GM15510 (cell line): Measurements from ENCODE around the gene LRRC1.

ENCODE experiments used
- POLR2A ChIP-seq: IDR thresholded peaks from 3 replicates; pipeline ENCODE4 v1.6.1; 2011; ENCODE audit warnings: borderline replicate concordance; ENCODE audit not compliant: insufficient read length; ENCODE audit errors: extremely low read depth

The LRRC1 gene

DNA sequence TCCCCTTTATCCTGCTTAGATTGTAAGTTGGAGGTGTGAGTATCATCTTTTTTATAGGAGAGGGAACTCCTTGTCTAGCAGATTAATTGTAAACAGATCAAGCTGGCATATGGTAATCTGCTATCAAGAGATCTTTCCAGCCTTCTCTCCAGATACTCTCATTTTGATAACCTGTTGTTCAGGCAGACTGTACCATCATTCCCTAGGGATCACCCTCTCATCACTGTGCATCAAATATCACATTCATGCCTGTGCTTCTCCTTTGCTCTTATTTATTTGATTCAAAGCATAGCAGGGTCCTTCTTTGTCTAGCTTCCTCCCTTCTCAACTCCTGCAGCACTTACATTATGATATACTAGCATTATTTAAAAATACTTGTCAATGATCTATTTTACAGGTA, 73.8 kb downstream of the LRRC1 start:
- TF ChIP-seq POLR2A: no peak

DNA sequence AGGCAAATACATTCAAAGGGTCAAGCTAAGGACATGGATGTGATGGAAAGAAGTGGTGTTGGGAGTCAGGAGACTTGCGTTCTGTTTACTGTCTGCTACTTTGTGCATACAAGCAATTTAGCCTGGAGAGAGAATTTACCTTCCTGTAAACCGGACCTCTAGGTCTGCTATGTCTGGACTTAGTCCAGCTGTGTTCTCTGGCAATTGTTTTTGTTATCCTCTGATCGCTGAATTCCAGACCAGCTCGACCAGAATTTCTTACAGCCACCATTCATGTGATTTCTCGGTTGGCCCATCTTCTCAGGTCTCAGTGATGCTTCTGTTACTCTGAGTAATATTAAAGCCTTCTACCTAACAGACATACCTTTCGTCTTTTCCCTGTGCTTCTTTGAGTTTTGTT, 75.2 kb downstream of the LRRC1 start:
- TF ChIP-seq POLR2A: no peak

DNA sequence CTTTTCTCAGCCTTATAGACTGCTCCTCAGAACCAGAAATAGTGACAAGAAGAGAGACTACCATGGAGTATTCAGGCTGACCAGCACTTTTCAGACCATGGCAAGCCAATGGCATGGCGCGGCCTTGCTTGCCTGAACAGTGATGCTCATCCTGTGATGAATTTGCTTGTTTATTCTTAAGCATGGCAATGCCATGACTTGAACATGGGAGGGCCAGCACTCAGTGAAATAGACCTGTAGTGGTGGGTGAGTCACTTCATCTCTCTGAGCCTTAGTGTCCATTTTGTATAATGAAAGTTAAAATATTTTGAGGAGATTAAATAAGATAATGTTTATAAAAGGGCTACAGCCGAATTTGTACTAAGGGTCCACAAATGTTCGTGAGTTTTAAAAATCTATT, 79.1 kb downstream of the LRRC1 start:
- no peak for TF ChIP-seq POLR2A

DNA sequence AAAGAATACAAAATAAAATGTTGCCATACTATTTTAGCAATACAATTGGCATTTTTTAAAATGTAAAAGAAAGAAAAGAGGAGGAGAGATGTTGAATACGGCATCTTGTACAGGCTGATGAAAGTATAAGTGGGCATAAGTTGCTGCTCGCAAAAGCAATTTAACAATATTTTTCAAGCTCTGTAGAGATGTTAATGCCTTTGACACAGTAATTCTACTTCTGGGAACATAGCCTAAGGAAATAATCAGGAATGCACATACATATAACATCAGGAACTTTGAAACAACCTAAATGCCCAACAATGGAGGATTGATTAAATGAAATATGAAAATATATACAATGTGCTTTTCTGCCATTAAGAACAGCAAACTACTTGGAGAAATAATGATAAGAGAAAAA, 80.2 kb downstream of the LRRC1 start:
- TF ChIP-seq POLR2A: no peak

DNA sequence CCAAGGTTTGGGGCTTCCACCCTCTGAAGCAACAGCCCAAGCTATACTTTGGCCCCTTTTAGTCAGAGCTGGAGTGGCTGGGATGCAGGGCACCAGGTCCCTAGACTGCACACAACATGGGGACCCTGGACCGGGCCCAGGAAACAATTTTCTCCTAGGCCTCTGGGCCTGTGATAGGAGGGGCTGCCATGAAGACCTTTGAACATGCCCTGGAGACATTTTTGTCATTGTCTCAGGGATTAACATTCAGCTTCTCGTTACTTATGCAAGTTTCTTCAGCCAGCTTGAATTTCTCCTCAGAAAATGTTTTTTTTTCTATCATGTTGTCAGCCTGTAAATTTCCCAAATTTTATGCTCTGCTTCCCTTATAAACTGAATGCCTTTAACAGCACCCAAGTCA, 82.3 kb downstream of the LRRC1 start:
- TF ChIP-seq POLR2A: no peak

DNA sequence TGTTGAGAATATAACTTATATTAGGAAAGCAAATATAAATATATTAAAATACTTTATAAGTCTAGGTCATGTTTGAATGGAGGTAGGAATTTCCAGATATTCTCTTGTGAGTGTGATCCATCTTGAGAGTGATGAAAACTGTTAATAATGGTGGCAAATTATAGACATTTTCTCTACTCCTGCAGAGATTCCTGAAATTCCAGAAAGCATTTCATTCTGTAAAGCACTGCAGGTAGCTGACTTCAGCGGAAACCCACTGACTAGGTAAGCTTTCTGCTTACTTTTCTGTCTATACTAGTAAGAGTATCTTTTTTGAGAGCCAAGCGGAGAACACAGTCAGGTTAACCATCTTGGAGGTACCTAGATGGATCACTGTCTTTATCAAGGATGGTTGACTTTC, 84.0 kb downstream of the LRRC1 start:
- no peak for TF ChIP-seq POLR2A

DNA sequence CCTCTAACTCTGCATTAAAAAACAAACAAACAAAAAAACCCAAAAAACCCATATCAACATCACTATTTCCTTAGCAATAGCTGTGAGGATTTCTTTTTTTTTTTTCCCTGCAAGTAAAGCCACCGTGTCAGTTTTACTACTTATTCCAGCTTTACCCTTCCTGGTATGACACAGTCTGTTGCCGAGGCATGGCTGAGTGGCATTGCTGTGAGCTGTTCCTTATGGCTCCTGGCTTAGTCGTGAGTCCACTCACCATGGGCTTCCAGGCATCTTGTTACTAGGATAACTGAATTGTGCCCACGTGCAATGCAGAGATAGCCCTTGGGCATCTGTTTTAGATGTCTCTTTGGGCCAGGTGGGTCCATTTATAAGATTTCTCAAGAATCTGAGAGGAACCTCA, 84.8 kb downstream of the LRRC1 start:
- no peak for TF ChIP-seq POLR2A

DNA sequence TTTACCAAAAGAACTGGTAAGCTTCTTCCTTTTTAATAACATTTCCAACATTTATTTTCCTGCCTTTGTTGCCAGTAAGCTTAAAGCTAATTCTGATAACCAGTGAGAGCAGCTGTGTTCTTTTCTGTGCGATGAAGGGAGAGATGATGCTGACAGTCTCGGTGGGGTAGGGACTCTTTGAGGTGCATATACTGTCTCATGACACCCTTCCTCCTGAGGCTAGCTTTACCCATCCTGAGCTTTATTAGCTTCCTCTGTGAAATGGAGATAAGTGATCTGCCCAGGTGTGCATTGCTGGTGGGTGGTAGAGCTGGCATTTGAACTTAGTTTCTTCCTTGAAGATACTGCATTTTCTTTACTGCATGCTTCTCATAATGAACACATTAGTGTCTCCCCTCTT, 92.5 kb downstream of the LRRC1 start:
- TF ChIP-seq POLR2A: no peak

DNA sequence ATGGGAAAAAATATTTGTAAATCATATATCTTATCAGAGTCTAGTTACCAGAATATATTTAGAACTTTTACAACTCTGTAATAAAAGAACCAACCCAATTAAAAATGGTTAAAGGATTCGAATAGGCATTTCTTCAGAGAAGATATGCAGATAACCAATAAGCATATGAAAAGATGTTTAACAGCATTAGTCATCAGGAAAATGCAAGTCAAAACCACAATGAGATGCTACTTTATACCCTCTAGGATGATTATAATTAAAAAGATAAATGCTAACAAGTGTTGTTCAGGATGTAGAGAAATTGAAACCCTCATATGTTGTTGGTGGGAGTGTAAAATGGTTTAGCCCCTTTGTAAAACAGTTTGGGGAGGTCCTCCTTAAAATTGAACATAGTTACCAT, 94.1 kb downstream of the LRRC1 start:
- no peak for TF ChIP-seq POLR2A

DNA sequence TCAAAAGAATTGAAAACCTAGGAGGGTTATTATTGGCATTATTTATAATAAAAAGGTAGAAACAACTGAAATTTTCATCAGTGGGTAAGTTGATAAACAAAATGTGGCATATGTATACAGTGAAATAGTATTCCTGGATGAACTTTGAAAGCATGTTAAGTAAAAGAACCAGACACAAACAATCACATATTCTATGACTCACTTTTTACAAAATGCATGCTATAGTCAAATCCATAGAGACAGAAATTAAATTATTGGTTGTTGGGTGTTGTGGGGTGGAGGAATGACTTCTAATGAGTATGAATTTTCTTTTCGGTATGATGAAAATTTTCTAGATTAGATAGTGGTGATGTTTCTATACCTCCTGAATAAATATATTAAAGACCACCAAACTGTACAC, 94.6 kb downstream of the LRRC1 start:
- no peak for TF ChIP-seq POLR2A

DNA sequence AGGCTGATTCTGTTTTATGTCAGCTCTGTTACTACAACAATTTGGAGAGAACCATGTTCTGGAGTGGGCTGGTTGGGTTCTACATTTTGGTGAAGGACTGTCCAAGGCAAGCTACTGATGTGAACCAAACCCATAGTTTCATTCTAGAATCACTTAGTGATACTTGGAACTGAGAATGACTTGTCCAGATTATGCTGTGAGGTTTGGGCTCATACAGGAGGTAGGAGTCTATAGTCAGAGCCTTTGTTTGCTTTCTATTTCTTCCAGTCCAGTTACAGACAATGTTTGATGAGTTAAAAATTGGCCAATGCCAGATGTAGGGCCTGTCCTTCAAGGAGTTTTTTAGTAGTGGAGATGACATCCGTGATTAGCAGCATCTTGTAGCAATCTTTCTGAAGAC, 97.9 kb downstream of the LRRC1 start:
- no peak for TF ChIP-seq POLR2A

DNA sequence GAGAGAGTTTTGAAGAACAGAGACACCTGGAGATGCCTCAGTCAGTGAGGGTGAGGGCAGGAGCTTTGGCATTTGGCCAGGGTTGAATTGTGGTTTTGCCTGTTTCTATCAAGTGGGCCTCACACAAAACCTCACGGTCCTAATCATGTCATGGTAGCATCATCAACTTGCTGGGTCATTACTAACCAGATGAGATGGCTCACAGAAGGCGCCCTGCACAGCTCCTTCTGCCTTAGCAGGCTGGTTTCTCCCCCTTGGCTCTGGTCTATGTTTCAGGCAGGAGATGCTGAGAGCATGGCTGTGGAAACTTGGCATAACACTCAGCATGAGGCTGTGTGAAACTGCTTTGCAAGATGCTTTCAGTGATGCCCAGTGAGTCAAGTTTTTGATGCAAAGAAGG, 99.3 kb downstream of the LRRC1 start:
- no peak for TF ChIP-seq POLR2A

DNA sequence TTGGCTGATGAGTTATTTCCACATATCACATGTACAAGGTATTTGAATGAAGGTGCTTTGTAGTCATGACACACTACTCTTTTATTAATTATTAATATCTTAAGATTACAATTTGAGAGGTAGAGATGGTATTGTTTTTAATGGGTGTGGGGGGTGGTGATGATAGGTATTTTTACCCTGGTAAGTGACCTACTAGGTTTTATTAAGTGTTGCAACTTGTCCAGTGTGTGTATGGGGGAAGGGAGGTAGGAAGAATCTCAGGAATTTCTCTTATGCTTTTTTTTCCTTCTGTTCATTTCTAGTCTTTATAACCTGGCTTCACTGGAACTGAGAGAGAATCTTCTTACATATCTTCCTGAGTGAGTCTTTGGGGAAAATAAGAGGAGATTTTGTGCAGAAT, 101.4 kb downstream of the LRRC1 start:
- TF ChIP-seq POLR2A: no peak

DNA sequence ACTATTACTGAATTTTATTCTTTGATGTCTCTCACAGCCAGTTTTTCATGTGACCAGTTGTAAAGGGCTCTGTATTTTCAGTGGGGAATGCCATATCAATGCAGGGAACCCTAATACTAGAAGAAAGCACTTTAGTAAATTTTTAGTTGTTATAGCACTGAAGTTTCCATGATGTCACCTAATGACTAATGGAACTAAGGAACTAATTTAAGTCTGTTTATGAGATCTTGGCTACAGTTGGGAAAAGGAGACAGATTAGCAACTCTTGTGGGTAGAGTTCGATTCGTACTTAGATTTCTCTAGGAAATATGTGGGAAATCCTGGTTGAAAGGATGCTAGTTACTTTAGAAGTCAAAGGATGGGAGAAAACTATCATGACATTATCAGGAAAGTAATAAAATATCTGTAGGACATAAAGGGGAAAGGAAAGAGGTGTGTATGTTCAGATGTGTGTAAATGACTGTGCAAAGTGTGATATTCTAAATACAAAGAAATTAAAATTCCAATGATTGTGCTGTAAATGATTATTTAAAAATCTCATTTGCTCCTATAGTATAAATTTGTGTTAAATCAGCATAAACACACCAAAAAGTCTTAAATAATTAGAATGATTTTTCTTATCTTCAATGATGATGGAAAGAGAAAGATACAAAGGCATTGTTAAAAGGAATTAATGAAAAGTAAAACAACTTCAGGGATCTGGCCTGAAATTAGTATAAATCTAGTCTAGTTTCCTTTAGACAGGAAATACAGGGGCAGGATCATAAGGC, 103.4 kb downstream of the LRRC1 start:
- TF ChIP-seq POLR2A: no peak

DNA sequence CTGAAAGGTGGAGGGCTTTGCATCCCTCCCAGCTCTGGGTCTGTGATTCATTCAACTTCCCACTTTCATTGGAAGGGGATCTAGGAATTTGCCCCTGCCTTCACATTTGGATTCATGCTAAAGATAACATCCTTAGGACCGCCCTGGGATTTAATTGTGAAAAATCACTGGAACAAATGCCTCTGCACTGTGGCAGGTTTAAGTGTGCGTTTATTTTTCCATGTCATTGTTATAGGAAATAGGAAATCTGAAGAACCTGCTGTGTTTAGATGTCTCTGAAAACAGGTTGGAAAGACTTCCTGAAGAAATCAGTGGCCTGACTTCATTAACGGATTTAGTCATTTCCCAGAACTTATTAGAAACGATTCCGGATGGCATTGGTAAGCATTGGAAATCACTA, 104.7 kb downstream of the LRRC1 start:
- TF ChIP-seq POLR2A: no peak

DNA sequence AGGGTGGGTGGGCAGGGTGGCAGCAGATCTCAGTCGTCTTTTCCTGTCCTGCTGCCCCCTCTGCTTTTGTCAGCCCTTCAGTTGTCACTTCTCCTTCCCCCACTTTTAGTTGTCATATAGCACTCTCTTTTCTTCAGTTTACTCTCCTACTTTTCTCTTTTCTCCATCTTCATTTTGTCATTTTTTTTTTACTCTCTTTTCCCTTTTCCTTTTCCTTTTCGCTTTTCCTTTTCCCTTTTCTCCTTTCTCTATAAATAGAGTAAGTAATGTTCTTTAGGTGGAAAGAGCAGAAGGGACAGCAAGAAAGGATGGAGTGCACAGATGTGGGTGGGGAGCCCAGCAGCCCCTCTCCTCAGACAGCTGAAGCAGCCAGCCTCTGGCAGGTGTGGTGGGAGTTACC, 108.6 kb downstream of the LRRC1 start:
- no peak for TF ChIP-seq POLR2A

DNA sequence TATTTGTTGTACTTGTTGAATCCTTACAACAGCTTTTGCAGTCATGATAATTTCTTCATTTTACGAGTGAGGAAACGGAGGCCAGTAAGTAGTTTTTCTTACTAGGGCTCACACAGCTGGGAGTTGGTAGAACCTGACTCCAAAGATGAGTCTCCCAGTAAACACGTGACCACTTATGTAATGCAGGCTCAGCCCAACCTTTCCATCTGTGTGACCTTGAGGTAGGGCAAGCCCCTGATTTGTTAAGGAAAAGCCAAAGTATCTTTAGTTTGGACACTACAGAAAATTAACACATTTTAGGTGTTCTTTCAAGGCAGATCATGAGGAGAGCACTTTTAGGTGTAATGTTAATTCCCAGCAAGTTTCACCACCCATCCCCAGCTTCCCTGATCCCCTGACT, 111.3 kb downstream of the LRRC1 start:
- TF ChIP-seq POLR2A: no peak
